Upper lobe of left lung (tissue), 6 donors: ENCODE data around the gene TTYH3. TPM values are rescaled to one million over a fixed set of nuclear protein-coding genes. Genes with fewer than 3 reads are reported as not detected.

Experiments
- ATAC-seq, 2 donors: fragments of 200-7000 bp; cut with Tn5 transposase; one replicate each; pipeline ENCODE4 v1.9.1; 2022; ENCODE audit warnings: mild to moderate bottlenecking in 2 of 2, moderate library complexity in 2 of 2; ENCODE audit not compliant: low FRiP score in 2 of 2
- DNase-seq, 2 donors: peaks; one replicate each; pipeline ENCODE4 v3.0.0-alpha.2; 2019 to 2020
- H3K27ac ChIP-seq, 4 donors: fragments of 200-600 bp; sonication (generic); one replicate each; pipeline ENCODE4 v1.5.1; 2016 to 2019
- H3K27me3 ChIP-seq, 4 donors: fragments of 200-600 bp; sonication (generic); one replicate each; pipeline ENCODE4 v1.5.1; 2017 to 2019
- H3K36me3 ChIP-seq, 4 donors: fragments of 200-600 bp; sonication (generic); one replicate each; pipeline ENCODE4 v1.5.1; 2016 to 2019
- H3K4me1 ChIP-seq, 4 donors: fragments of 200-600 bp; sonication (generic); one replicate each; pipeline ENCODE4 v1.5.1; 2018 to 2019
- H3K4me3 ChIP-seq, 4 donors: fragments of 200-600 bp; sonication (generic); one replicate each; pipeline ENCODE4 v1.5.1; 2017 to 2019; ENCODE audit warnings: mild to moderate bottlenecking in 2 of 4, moderate library complexity in 1 of 4
- H3K9me3 ChIP-seq, 4 donors: fragments of 200-600 bp; sonication (generic); one replicate each; pipeline ENCODE4 v1.5.1; 2018 to 2019
- EP300 ChIP-seq, 4 donors: sonication (generic); formaldehyde crosslinking; IDR thresholded peaks; one replicate each; pipeline ENCODE4 v1.5.1; 2017; ENCODE audit warnings: antibody characterized with exemption in 4 of 4, control low read depth in 2 of 4
- POLR2A ChIP-seq, 4 donors: fragments of 450-650 bp; IDR thresholded peaks; one replicate each; pipeline ENCODE4 v1.5.1; 2016 to 2017; ENCODE audit warnings: antibody characterized with exemption in 4 of 4, mild to moderate bottlenecking in 2 of 4
- POLR2AphosphoS5 ChIP-seq, 2 donors: sonication (generic); formaldehyde crosslinking; IDR thresholded peaks; one replicate each; pipeline ENCODE4 v1.5.1; 2017; ENCODE audit warnings: antibody characterized with exemption in 2 of 2
- WGBS, 2 donors: methylation state at CpG; one replicate each; pipeline ENCODE4 v1.1.5; 2017 to 2018; 5-methylcytosine and 5-hydroxymethylcytosine counted together
- total RNA-seq, 6 donors: library from RNA; depleted of rRNA in 4 of 6; stranded (reverse); fragments of >200 nt in 4 of 6; gene quantifications; one replicate each; pipeline versions ENCODE4 v1.1.0 to v1.2.1, GENCODE V29; 2016 to 2021
- TF ChIP-seq, protein P1 (sequence below), 6 experiments: fragments of 450-650 bp in 4 of 6; fragments of 200-600 bp in 2 of 6; sonication (generic) in 2 of 6; IDR thresholded peaks; one replicate each; pipeline ENCODE4 v1.5.1; 2016 to 2019; ENCODE audit warnings: antibody characterized with exemption in 6 of 6
- donor health status: DM: no; HTN: no; CAD: no; lungs with moderate emphysema.
- donor health status: DM: no; HTN: yes; CAD: no; lungs with severe emphysema.

TTYH3 gene
- total RNA-seq, 6 donors from 2014 or later: 16.5 to 69.6 (median 58.1) TPM

DNA sequence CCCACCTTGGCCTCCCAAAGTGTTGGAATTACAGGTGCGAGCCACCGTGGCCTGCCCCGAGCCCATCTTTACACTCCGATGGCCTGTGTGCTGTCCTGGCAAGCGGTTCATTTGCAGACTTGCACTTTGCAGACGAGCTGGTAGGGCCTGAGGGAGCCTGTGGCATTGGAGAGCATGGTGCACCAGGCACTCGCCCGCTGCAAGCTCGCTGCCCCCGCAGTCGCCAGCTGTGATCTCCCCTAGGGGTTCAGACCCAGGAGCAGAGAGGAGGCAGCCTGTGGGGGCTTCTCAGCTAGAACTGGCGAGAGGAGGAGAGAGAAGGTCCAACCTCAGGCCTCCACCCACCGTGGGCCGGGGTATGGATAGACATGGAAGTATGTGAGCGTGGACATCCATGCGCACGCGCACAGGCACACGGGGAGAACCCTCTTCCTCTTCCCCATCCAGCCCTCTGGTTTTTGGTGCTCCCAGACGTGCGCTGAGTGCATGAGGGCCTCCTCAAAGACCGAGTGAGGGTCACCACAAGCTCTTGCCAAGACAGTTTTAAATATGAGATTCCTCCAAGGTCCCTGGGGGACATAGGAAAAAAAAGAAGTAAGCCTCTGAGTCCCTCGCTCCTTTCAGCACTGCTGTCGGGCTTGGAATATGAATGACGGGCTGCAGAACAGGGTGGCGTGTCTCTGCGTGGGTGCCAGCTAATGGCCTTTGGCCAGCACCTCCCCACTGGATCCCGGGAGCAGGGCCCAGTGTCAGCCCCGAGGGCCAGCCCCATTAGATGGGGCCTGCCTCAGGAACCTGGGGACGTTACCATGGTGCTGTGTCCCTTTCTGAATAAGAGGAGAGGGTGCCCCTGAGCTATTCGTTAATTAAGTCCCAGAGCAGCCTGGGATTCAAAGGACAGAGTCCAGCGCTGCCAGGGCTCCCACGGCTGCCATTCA lies 15.1 kb upstream of the TTYH3 start:
- ATAC-seq (no peak), DNase-seq (peak in 1 of 2 donors; percentile 72)
- Histone ChIP-seq H3K9me3 (no peaks in the 10 kb centered on the region), H3K36me3 (no peaks in the 10 kb centered on the region), H3K4me3 (no peak overlapping the region), H3K27me3 (no peaks in the 10 kb centered on the region), H3K27ac (no peak overlapping the region), H3K4me1 (peaks cover 14 to 36% (median 23%) of the 10 kb centered on the region in 4 donors)
- TF ChIP-seq POLR2A (IDR thresholded peaks at IDR 0.05) (no peak), POLR2AphosphoS5 (IDR thresholded peaks at IDR 0.05) (no peak), EP300 (IDR thresholded peaks at IDR 0.05) (no peak)
- TF ChIP-seq, protein P1, sequence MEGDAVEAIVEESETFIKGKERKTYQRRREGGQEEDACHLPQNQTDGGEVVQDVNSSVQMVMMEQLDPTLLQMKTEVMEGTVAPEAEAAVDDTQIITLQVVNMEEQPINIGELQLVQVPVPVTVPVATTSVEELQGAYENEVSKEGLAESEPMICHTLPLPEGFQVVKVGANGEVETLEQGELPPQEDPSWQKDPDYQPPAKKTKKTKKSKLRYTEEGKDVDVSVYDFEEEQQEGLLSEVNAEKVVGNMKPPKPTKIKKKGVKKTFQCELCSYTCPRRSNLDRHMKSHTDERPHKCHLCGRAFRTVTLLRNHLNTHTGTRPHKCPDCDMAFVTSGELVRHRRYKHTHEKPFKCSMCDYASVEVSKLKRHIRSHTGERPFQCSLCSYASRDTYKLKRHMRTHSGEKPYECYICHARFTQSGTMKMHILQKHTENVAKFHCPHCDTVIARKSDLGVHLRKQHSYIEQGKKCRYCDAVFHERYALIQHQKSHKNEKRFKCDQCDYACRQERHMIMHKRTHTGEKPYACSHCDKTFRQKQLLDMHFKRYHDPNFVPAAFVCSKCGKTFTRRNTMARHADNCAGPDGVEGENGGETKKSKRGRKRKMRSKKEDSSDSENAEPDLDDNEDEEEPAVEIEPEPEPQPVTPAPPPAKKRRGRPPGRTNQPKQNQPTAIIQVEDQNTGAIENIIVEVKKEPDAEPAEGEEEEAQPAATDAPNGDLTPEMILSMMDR (IDR thresholded peaks at IDR 0.05): no peak
- 88 to 91% methylated on average over 25 to 33 of the region's 33 CpGs for WGBS, 2 donors

DNA sequence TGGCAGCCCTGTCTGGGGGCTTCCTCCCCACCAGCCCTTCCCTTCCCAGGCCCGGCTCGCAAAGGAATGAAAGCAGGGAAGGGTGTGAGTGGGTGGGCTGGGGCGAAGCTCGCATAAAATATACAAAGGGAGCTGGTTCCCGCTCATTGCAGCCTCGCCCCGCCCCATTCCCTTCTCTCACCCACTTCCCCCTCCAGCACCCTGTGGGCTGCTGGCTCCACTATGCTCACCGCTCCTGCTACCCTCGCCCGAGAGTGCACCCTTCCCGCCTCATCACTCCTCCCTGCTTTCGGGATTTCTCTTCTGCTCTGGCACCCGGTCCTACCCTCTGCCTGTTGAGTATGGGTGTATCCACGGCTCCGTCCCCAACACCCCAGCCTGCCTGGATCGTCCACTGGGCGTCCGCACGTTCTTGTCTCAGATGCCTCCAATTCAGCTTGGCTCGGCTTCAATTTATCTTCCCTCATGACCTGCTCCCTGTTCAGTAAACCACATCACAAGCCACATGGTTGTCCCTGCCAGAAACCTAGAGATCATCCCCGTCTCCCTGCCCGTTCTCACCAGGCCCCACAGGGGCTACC lies 14.4 kb upstream of the TTYH3 start:
- H3K9me3 ChIP-seq: no peaks in the 10 kb centered on the region
- DNase-seq (no peak), ATAC-seq (peak in 1 of 2 donors; percentile 9)
- TF ChIP-seq POLR2A (IDR thresholded peaks at IDR 0.05) (no peak), POLR2AphosphoS5 (IDR thresholded peaks at IDR 0.05) (no peak), EP300 (IDR thresholded peaks at IDR 0.05) (no peak)
- TF ChIP-seq, protein P1 (IDR thresholded peaks at IDR 0.05): no peak
- H3K4me1 ChIP-seq: peaks cover 21 to 40% (median 30%) of the 10 kb centered on the region in 4 donors
- H3K27ac ChIP-seq: no peak overlapping the region
- H3K36me3 ChIP-seq: no peaks in the 10 kb centered on the region
- no peaks in the 10 kb centered on the region for H3K27me3 ChIP-seq
- WGBS, 2 donors: 73% methylated on average over 22 of the region's 22 CpGs
- H3K4me3 ChIP-seq: no peak overlapping the region

DNA sequence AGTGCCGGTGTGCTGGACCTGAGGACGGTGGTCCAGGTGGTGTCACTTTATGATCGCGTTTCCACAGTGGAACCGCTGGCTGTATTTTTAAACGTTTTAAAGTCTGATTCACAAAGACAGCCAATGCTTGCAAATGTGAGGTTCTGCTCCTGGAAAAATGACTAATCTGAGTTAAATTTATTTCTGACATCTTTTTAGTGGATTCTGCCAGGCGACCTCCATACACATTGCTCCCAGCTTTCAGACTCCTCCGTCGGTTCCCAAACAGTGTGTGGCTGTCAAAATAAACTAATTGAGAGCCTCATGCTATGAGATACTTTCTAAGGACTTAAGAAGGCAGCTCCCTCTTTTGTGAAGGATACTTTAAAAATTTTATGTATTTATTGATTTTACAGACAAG lies 12.7 kb upstream of the TTYH3 start:
- Histone ChIP-seq H3K4me3 (no peak overlapping the region), H3K4me1 (peaks cover 31 to 45% (median 32%) of the 10 kb centered on the region in 4 donors), H3K36me3 (no peaks in the 10 kb centered on the region), H3K27ac (no peak overlapping the region), H3K9me3 (no peaks in the 10 kb centered on the region), H3K27me3 (no peaks in the 10 kb centered on the region)
- TF ChIP-seq POLR2A (IDR thresholded peaks at IDR 0.05) (no peak), EP300 (IDR thresholded peaks at IDR 0.05) (no peak), POLR2AphosphoS5 (IDR thresholded peaks at IDR 0.05) (no peak)
- TF ChIP-seq, protein P1 (IDR thresholded peaks at IDR 0.05): no peak
- WGBS, 2 donors: 79 to 85% methylated on average over 9 of the region's 9 CpGs
- ATAC-seq: no peak
- no peak for DNase-seq

DNA sequence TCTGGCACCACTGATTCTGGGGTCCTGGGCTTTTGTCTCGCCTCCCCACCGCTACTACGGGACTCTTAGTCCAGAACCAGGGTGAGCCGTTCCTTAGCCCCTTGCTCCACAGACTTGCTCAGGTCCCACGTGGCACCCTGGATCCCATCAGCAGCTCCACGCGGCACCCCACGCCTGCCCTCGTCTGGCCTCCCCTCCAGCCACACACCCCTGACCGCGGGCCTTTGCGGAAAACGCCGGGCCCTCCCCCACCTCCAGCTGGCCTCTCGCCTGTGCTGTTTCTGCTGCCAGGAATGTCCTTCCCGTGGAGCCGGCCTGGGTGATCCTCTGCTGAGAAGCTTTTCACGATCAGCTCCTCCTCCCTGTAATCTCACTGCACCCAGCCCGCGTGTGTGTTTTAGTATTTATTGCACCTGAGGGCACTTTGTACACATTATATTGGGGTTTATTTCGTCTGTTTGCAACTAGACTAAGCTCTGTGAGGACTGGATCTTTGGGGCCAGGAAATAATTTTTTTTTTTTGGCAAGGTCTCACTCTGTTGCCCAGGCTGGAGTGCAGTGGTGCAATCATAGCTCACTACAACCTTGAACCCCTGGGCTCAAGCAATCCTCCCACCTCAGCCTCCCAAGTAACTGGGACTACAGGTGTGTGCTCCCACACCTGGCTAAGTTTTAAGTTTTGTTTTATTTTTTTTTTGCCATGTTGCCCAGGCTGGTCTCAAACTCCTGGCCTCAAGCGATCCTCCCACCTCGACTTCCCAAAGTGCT lies 10.5 kb upstream of the TTYH3 start:
- Histone ChIP-seq H3K4me3 (no peak overlapping the region), H3K9me3 (no peaks in the 10 kb centered on the region), H3K36me3 (no peaks in the 10 kb centered on the region), H3K4me1 (peaks cover 26 to 37% (median 30%) of the 10 kb centered on the region in 4 donors), H3K27ac (no peak overlapping the region), H3K27me3 (no peaks in the 10 kb centered on the region)
- 32 to 38% methylated on average over 17 to 23 of the region's 23 CpGs for WGBS, 2 donors
- ATAC-seq (peak; percentile 23 to 42), DNase-seq (peak in 1 of 2 donors; percentile 88)
- TF ChIP-seq EP300 (IDR thresholded peaks at IDR 0.05) (no peak), POLR2AphosphoS5 (IDR thresholded peaks at IDR 0.05) (peak in 1 of 2 donors; percentile 14), POLR2A (IDR thresholded peaks at IDR 0.05) (no peak)
